ENCODE data around the gene UVRAG.

The UVRAG gene

GRCh38 chr11:76129729-76130128 is 314.7 kb downstream of the UVRAG start:
- no peak for DNase-seq

GRCh38 chr11:76131142-76131541 is 316.1 kb downstream of the UVRAG start:
- DNase-seq: no peak

GRCh38 chr11:76131671-76132631 is 316.9 kb downstream of the UVRAG start:
- DNase-seq: no peak

- no peak for DNase-seq
These were observed 319.2 kb downstream of the UVRAG start for GRCh38 chr11:76134239-76134638.

GRCh38 chr11:76135491-76135890 is 320.5 kb downstream of the UVRAG start:
- no peak for DNase-seq

GRCh38 chr11:76139314-76139713 is 324.3 kb downstream of the UVRAG start:
- DNase-seq: no peak

- DNase-seq: no peak
These were observed 326.0 kb downstream of the UVRAG start for GRCh38 chr11:76140912-76141574.

GRCh38 chr11:76141901-76142588 is 327.0 kb downstream of the UVRAG start:
- DNase-seq: no peak

- DNase-seq: no peak
These were observed 328.3 kb downstream of the UVRAG start for GRCh38 chr11:76143274-76143673.

- DNase-seq: no peak
These were observed 332.2 kb downstream of the UVRAG start for GRCh38 chr11:76147106-76147740.

GRCh38 chr11:76148231-76148630 is 333.2 kb downstream of the UVRAG start:
- DNase-seq: no peak

GRCh38 chr11:76148941-76149613 is 334.1 kb downstream of the UVRAG start:
- DNase-seq: no peak

GRCh38 chr11:76149713-76150112 is 334.7 kb downstream of the UVRAG start:
- DNase-seq: no peak

- DNase-seq: no peak
These were observed 335.1 kb downstream of the UVRAG start for GRCh38 chr11:76150141-76150540.

- peak; percentile 75 for DNase-seq
These were observed 336.6 kb downstream of the UVRAG start for GRCh38 chr11:76151556-76152085.

- DNase-seq: peak; percentile 59
These were observed 337.2 kb downstream of the UVRAG start for GRCh38 chr11:76152086-76152681.

- no peak for DNase-seq
These were observed 337.9 kb downstream of the UVRAG start for GRCh38 chr11:76152741-76153570.

GRCh38 chr11:76153571-76153923 is 338.5 kb downstream of the UVRAG start:
- DNase-seq: no peak

GRCh38 chr11:76155500-76156227 is 340.7 kb downstream of the UVRAG start:
- peak; percentile 28 for DNase-seq

- DNase-seq: no peak
These were observed 342.0 kb downstream of the UVRAG start for GRCh38 chr11:76156971-76157427.

All from NCI-H146 (cell line).